Measurements from ENCODE around the gene OR2AG2. TPM values are rescaled to one million over a fixed set of nuclear protein-coding genes. Genes with fewer than 3 reads are reported as not detected.

OR2AG2 gene, protein sequence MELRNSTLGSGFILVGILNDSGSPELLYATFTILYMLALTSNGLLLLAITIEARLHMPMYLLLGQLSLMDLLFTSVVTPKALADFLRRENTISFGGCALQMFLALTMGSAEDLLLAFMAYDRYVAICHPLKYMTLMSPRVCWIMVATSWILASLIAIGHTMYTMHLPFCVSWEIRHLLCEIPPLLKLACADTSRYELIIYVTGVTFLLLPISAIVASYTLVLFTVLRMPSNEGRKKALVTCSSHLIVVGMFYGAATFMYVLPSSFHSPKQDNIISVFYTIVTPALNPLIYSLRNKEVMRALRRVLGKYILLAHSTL
- total RNA-seq (ENCODE audit: unreplicated experiment) = 0.78 TPM
- long read RNA-seq = 0 reads

DNA sequence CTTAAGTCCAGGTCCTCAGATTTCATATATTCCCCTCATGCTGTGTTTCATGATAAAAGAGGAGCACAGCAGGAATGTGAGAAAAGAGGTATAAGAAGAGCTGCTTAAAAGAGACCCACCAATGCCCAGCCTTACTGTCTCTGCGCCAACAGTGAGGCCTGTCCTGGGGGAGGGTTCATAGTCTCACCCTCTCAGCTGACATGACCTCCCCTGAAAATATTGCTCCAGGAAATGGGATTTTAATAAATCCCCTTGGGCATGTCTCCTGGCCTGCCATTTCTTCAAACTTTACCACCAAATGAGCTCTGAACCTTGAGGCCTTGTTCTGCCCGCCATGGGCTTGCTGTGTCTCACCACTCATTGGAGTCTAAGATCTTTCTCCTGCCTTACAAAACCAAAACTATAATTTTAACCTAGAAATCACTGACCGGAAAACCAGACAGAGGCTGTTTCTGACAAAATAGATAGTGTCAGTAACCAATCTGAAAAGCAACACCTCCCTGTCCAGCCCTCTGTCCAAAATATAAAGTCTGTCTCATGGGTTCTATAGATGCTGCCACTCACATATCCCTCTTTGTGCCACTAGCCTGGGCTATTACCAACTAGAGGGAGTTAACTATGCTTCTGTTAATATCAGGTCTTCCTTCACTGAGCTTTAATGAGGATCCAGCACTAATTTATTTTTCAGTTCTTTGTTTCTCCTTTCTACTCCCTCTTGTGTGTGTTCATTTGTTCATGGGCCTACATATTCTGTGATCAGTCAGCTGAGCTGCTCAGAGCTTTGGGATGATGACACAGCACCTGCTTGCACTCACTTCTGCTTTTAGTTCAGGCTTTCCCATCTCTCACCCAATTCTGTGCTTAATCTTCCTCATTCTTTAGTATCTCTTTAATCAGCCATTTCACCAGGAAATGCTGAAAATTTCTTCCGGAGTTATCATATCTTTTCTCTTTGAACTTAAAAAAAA, at the start of gene OR2AG2:
OR2AG2 (minus strand) TSS at position 51 of the 968 bp plus-strand sequence. CDS start 3,019 bp downstream, outside the sequence.
- Mint-ChIP-seq H3K4me3 (ENCODE audit: unreplicated experiment) (no peak within 1 kb of the TSS), H3K9me3 (ENCODE audit: unreplicated experiment) (no peaks in the 10 kb centered on the region), H3K27me3 (ENCODE audit: unreplicated experiment) (no peaks in the 10 kb centered on the region), H3K27ac (ENCODE audit: unreplicated experiment) (no peak within 1 kb of the TSS), H3K4me1 (ENCODE audit: low read depth, unreplicated experiment) (no peaks in the 10 kb centered on the region), H3K36me3 (ENCODE audit: unreplicated experiment) (no peaks in the 10 kb centered on the region)
- TF ChIP-seq, protein P1, sequence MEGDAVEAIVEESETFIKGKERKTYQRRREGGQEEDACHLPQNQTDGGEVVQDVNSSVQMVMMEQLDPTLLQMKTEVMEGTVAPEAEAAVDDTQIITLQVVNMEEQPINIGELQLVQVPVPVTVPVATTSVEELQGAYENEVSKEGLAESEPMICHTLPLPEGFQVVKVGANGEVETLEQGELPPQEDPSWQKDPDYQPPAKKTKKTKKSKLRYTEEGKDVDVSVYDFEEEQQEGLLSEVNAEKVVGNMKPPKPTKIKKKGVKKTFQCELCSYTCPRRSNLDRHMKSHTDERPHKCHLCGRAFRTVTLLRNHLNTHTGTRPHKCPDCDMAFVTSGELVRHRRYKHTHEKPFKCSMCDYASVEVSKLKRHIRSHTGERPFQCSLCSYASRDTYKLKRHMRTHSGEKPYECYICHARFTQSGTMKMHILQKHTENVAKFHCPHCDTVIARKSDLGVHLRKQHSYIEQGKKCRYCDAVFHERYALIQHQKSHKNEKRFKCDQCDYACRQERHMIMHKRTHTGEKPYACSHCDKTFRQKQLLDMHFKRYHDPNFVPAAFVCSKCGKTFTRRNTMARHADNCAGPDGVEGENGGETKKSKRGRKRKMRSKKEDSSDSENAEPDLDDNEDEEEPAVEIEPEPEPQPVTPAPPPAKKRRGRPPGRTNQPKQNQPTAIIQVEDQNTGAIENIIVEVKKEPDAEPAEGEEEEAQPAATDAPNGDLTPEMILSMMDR (IDR thresholded peaks at IDR 0.05; ENCODE audit: partially characterized antibody, unreplicated experiment) = no peak
- DNase-seq = no peak

DNA sequence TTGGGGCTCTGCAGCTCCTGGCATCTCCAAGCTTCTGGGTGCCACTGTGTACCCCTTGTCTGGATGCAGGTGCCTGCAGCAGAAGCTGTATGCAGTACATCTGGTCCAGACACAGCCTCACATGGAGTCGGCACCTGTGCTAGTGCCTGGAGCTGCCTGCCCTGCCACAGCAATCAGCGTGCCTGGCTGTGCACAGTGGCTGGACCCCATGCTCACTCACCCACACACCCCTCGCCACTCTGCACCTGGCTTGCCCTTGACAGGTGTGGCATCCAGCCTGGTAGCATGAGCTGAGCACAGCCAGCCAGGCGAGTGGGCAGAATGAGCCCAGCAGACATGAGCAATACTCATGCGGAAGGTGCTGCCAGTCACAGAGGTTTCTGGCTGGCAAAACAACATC, 47.2 kb upstream of the OR2AG2 start:
- Mint-ChIP-seq H3K9me3 (ENCODE audit: unreplicated experiment) (peaks cover 7% of the 10 kb centered on the region), H3K27ac (ENCODE audit: unreplicated experiment) (no peak overlapping the region), H3K36me3 (ENCODE audit: unreplicated experiment) (peaks cover 5% of the 10 kb centered on the region), H3K27me3 (ENCODE audit: unreplicated experiment) (peaks cover 5% of the 10 kb centered on the region), H3K4me3 (ENCODE audit: unreplicated experiment) (no peak overlapping the region), H3K4me1 (ENCODE audit: low read depth, unreplicated experiment) (peaks cover 6% of the 10 kb centered on the region)
- TF ChIP-seq, protein P1 (IDR thresholded peaks at IDR 0.05; ENCODE audit: partially characterized antibody, unreplicated experiment) = no peak
- no peak for DNase-seq

DNA sequence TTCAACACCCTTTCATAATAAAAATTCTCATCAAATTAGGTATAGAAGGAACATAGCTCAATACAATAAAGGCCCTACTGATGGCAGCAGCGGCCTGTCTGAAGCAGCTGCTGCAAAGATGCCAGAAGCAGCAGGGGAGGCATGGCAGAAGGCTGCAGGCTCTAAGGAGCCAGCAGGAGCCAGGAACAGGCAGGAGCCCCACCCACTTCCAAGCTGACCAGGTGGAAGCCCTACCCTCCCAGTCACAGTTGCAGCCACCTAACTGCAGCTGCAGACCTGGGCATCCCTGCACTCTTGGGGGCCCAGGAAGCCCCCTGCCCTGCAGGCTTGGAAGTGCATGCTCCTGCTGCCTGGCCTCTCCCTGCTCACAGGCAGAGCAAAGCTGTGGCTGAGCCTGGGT, 45.9 kb upstream of the OR2AG2 start:
- peak; percentile 58 for DNase-seq
- Mint-ChIP-seq H3K4me3 (ENCODE audit: unreplicated experiment) (peak overlapping the region; percentile 19), H3K27ac (ENCODE audit: unreplicated experiment) (peak overlapping the region; percentile 80), H3K36me3 (ENCODE audit: unreplicated experiment) (peaks cover 5% of the 10 kb centered on the region), H3K9me3 (ENCODE audit: unreplicated experiment) (peaks cover 7% of the 10 kb centered on the region), H3K4me1 (ENCODE audit: low read depth, unreplicated experiment) (peaks cover 6% of the 10 kb centered on the region), H3K27me3 (ENCODE audit: unreplicated experiment) (peaks cover 7% of the 10 kb centered on the region)
- TF ChIP-seq, protein P1 (IDR thresholded peaks at IDR 0.05; ENCODE audit: partially characterized antibody, unreplicated experiment) = no peak

DNA sequence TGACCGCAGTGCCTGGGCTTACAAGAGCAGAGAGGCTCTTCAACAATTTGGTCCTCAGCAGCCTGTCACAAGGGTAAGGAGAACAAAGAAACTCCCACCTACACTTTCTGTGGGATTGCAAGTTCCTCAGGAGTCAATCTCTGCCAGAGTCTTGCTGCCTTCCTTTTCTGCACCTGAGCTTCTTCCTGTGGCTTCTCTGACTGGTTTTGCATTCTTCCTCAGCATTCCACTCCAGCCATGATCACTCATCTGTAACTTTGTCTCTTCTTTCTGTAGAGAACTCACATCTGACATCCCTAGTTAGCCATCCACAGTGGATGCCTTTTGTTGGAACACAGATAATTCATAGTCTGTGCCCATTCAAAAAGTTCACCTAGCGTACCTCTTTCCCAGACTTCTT, 41.9 kb upstream of the OR2AG2 start:
- H3K27me3 Mint-ChIP-seq (ENCODE audit: unreplicated experiment) = peaks cover 7% of the 10 kb centered on the region
- no peak overlapping the region for H3K4me3 Mint-ChIP-seq (ENCODE audit: unreplicated experiment)
- H3K36me3 Mint-ChIP-seq (ENCODE audit: unreplicated experiment) = no peaks in the 10 kb centered on the region
- peaks cover 6% of the 10 kb centered on the region for H3K4me1 Mint-ChIP-seq (ENCODE audit: low read depth, unreplicated experiment)
- H3K9me3 Mint-ChIP-seq (ENCODE audit: unreplicated experiment) = peaks cover 7% of the 10 kb centered on the region
- TF ChIP-seq, protein P1 (IDR thresholded peaks at IDR 0.05; ENCODE audit: partially characterized antibody, unreplicated experiment) = no peak
- H3K27ac Mint-ChIP-seq (ENCODE audit: unreplicated experiment) = peak overlapping the region; percentile 3
- no peak for DNase-seq
